HFFc6 (cell line): Measurements from ENCODE around the gene GID8. TPM values are rescaled to one million over a fixed set of nuclear protein-coding genes. Genes with fewer than 3 reads are reported as not detected.

Experiments used
- DNase-seq: peaks from one replicate; pipeline ENCODE4 v3.0.0-alpha.2; 2018
- H3K27ac Mint-ChIP-seq: 2 replicates; pipeline ENCODE4 v1.8.0; 2020; ENCODE audit warnings: mild to moderate bottlenecking, mixed read lengths
- H3K27me3 Mint-ChIP-seq: 2 replicates; pipeline ENCODE4 v1.8.0; 2021; ENCODE audit warnings: mild to moderate bottlenecking, moderate library complexity, mixed read lengths; ENCODE audit not compliant: insufficient read depth
- H3K36me3 Mint-ChIP-seq: 2 replicates; pipeline ENCODE4 v1.8.0; 2021; ENCODE audit warnings: low read depth, mixed read lengths
- H3K4me1 Mint-ChIP-seq: 2 replicates; pipeline ENCODE4 v1.8.0; 2020; ENCODE audit warnings: low read depth, mixed read lengths
- H3K4me3 Mint-ChIP-seq: 2 replicates; pipeline ENCODE4 v1.8.0; 2020; ENCODE audit warnings: mild to moderate bottlenecking, moderate library complexity, mixed read lengths
- H3K9me3 Mint-ChIP-seq: 2 replicates; pipeline ENCODE4 v1.8.0; 2020; ENCODE audit warnings: mild to moderate bottlenecking, mixed read lengths
- total RNA-seq, 6 experiments: library from RNA; stranded (reverse); fragmentation: NEBNext Ultra II Directional; extraction: Animal tissue kit (Norgen Biotek cat#: 25700); gene quantifications; 2 replicates in 1 of 6; 3 replicates in 5 of 6; pipeline ENCODE4 v1.2.3, GENCODE V29; 2021
- TF ChIP-seq, protein P1 (sequence below): fragments of 200-600 bp; sonication (generic); IDR thresholded peaks from 2 replicates; pipeline ENCODE4 v1.5.0; 2021; ENCODE audit warnings: antibody characterized with exemption, mild to moderate bottlenecking

Gene GID8
- total RNA-seq, 6 experiments from 2014 or later, result 19.1 to 26.9 (median 22.6) TPM

DNA sequence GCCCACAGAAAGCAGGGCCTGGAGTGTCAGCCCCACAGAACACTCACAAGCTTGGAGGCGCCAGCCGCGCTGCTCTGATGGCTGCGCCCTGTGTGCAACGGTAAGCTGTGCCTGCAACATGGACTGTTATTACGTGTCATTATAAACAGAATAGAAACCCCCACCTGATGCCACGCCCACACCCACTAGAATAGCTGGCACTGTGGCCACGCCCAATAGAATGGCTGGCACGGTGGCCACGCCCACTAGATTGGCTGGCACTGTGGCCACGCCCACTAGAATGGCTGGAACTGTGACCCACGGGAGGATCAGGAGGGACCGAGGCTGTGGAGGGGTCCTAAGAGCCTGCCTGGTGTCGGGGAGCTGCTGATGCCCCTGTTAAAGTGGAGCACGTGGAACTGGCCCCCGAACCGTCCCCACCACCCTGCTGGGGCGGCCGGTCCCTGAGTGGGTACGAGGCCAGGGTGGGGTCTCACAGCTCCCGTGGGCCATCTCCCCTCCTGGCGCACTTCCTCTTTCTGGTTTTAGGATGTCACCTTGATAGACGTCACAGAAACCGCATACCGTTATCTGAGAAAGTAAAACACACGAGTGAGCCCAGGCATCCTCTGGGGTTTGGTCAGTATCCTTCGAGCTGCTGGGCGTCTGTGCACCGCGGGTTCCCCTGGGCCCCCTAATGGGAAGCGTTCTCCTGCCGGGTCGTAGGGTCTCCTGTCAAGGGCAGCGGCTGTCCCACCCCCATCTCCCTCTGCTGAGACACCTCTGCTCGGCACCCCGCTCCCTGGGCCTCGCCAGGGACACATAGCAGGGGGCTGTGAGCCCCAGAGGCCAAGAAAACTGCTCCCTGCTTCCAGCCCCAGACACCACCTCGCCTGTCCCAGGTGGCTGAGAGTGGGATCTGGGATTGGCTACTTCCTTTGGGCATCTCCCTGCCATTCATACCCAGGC lies 39.9 kb downstream of the GID8 start:
- Mint-ChIP-seq H3K9me3 (no peaks in the 10 kb centered on the region), H3K4me1 (no peaks in the 10 kb centered on the region), H3K27ac (no peak overlapping the region), H3K27me3 (peaks cover 56% of the 10 kb centered on the region), H3K4me3 (no peak overlapping the region), H3K36me3 (no peaks in the 10 kb centered on the region)
- DNase-seq, result no peak
- TF ChIP-seq, protein P1, sequence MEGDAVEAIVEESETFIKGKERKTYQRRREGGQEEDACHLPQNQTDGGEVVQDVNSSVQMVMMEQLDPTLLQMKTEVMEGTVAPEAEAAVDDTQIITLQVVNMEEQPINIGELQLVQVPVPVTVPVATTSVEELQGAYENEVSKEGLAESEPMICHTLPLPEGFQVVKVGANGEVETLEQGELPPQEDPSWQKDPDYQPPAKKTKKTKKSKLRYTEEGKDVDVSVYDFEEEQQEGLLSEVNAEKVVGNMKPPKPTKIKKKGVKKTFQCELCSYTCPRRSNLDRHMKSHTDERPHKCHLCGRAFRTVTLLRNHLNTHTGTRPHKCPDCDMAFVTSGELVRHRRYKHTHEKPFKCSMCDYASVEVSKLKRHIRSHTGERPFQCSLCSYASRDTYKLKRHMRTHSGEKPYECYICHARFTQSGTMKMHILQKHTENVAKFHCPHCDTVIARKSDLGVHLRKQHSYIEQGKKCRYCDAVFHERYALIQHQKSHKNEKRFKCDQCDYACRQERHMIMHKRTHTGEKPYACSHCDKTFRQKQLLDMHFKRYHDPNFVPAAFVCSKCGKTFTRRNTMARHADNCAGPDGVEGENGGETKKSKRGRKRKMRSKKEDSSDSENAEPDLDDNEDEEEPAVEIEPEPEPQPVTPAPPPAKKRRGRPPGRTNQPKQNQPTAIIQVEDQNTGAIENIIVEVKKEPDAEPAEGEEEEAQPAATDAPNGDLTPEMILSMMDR, result no peak

DNA sequence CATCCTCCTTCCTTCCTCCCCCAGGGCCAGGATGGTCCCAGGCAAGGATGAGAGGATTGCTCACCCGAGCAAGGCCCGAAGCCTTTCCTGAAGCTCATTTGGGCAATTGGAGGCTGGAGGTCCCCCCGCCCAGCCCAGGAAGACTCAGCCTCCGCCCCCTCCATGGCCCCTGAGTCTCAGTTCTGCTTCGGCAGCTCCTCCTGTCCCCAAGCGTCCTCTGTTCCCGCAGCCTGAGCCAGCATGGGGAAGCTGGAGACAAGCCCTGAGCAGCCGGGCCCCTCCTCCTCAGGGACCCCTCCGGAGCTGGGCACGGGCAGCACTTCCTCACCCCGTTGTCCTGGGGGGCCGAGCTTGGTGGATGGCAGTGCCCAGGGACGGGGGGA lies 40.6 kb downstream of the GID8 start:
- Mint-ChIP-seq H3K4me1 (no peaks in the 10 kb centered on the region), H3K36me3 (no peaks in the 10 kb centered on the region), H3K27ac (no peak overlapping the region), H3K27me3 (peaks cover 58% of the 10 kb centered on the region), H3K9me3 (no peaks in the 10 kb centered on the region), H3K4me3 (no peak overlapping the region)
- DNase-seq, result no peak
- TF ChIP-seq, protein P1, result no peak

DNA sequence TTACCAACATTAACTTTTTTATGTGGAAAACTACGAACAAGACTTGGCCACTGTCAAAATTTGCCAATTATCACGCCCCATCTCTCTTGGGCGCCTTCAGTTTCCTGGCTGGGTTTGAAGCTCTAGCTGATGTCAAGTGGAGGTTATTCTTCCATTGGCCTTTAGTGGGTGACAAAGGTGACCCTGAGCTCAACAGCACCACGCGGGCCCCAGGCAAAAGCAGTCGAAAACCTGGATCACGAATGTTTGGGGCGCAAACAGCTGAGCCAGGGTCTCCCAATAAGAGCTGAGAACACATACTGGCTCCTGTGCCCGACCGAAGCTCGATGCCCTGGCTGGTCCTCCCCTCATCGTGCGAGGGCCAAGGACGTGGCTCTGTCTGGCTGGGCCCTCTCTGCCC lies 41.4 kb downstream of the GID8 start:
- Mint-ChIP-seq H3K9me3 (no peaks in the 10 kb centered on the region), H3K36me3 (no peaks in the 10 kb centered on the region), H3K4me1 (no peaks in the 10 kb centered on the region), H3K4me3 (no peak overlapping the region), H3K27ac (no peak overlapping the region), H3K27me3 (peaks cover 57% of the 10 kb centered on the region)
- TF ChIP-seq, protein P1, result no peak
- no peak for DNase-seq

DNA sequence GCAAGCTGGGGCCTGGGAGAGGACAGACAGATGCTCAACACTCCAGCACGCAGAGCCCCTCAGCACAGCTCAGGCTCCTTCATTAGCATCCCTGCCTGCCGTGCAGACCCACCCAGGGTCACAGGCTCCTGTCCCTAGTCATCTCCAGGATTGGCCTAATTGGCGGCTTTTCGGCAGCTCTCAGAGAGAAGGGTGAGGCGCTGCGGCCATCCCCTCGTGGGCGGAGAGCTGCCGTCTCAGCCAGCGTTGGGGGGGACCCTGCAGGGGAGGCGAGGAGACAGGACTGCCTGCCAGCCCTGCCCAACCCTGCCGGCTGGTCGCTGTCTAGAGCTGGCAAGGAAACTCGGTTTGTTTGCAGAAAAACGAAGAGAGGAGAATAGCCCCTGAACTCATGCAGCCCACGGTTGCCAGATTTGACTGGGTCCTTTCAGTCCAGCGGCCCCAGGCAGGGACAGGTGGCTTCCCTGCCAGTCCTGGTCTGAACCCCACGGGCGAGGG lies 42.0 kb downstream of the GID8 start:
- Mint-ChIP-seq H3K27ac (no peak overlapping the region), H3K4me1 (no peaks in the 10 kb centered on the region), H3K36me3 (no peaks in the 10 kb centered on the region), H3K4me3 (no peak overlapping the region), H3K9me3 (no peaks in the 10 kb centered on the region), H3K27me3 (peaks cover 52% of the 10 kb centered on the region)
- no peak for DNase-seq
- TF ChIP-seq, protein P1, result no peak

DNA sequence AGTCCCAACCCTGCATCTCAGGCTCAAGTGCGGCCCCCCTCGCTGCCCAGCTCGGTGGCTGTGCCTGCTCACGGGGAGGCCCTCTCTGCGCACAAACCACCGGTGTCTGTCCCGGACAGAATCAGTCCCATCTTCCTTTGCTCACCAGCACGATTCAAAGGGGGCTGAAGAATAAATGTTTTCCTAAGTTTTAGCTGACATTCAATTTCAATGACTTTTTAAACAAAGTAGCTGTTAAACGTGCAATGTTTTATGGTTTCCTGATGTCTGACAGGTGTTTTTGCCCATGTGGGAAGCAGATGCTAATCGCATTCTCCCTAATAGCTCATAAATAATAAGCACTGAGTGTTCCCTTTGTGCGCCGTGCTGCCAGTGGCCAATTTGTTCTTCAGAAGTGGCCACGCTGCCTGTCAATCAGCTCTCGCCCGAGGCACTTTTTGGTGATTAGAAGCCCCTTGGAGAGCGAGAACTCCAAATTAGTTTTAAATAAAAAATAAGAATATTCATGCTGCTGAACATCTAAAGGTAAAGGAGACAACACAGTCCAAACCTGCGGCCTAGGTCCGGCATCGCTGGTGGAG lies 42.5 kb downstream of the GID8 start:
- peaks cover 54% of the 10 kb centered on the region for H3K27me3 Mint-ChIP-seq
- no peak overlapping the region for H3K27ac Mint-ChIP-seq
- no peak overlapping the region for H3K4me3 Mint-ChIP-seq
- H3K9me3 Mint-ChIP-seq, result no peaks in the 10 kb centered on the region
- TF ChIP-seq, protein P1, result no peak
- DNase-seq, result no peak
- no peaks in the 10 kb centered on the region for H3K4me1 Mint-ChIP-seq
- H3K36me3 Mint-ChIP-seq, result no peaks in the 10 kb centered on the region
